ENCODE results near the gene EEPD1. TPM values are rescaled to one million over a fixed set of nuclear protein-coding genes. Genes with fewer than 3 reads are reported as not detected.

Gene EEPD1
- total and polyA plus RNA-seq, 9 donors: 5.6 to 16.6 (median 11.5) TPM

- H3K9me3 ChIP-seq: no peaks in the 10 kb centered on the region
- 17 to 43% (median 41%) methylated on average over 30 of the region's 30 CpGs for WGBS, 3 donors
- H3K27me3 ChIP-seq: no peaks in the 10 kb centered on the region
- H3K36me3 ChIP-seq: no peaks in the 10 kb centered on the region
- peak overlapping the region; percentile 43 for H3K4me3 ChIP-seq
- no peak for TF ChIP-seq CTCF (IDR thresholded peaks at IDR 0.05)
- no peak for TF ChIP-seq EP300 (IDR thresholded peaks at IDR 0.05)
- TF ChIP-seq POLR2A (IDR thresholded peaks at IDR 0.05): no peak
- peaks cover 22% of the 10 kb centered on the region for H3K4me1 ChIP-seq (ENCODE audit: insufficient read depth)
- intact Hi-C loops (cut with DNase I): loop anchor here in 2 of 4 donors (5.0 to 10.0 kb wide), 2 partner anchors 133 to 135 kb away; no protein-coding TSS in a partner anchor
- peak in 1 of 5 donors; percentile 22 for DNase-seq
- peak overlapping the region; percentile 60 to 77 for H3K27ac ChIP-seq
Measured at GRCh38 chr7:36151921-36152755, 916 bp upstream of the EEPD1 start.

- Histone ChIP-seq H3K27me3 (no peaks in the 10 kb centered on the region), H3K36me3 (no peaks in the 10 kb centered on the region), H3K9me3 (no peaks in the 10 kb centered on the region), H3K4me3 (peak overlapping the region; percentile 90), H3K4me1 (ENCODE audit: insufficient read depth) (peaks cover 26% of the 10 kb centered on the region), H3K27ac (peak overlapping the region; percentile 62 to 77)
- TF ChIP-seq POLR2A (IDR thresholded peaks at IDR 0.05) (no peak), EP300 (IDR thresholded peaks at IDR 0.05) (no peak), CTCF (IDR thresholded peaks at IDR 0.05) (no peak)
- intact Hi-C loops (cut with DNase I): loop anchor here in 2 of 4 donors (5.0 to 10.0 kb wide), 2 partner anchors 131 to 134 kb away; no protein-coding TSS in a partner anchor
- peak in 4 of 5 donors; percentile 46 to 68 (median 55) for DNase-seq
- 1 to 2% (median 2%) methylated on average over 19 to 32 of the region's 32 CpGs for WGBS, 3 donors
Measured at GRCh38 chr7:36153571-36154097, 580 bp downstream of the EEPD1 start.

GRCh38 chr7:36154255-36155212 is 1.5 kb downstream of the EEPD1 start:
- no peak overlapping the region for H3K27ac ChIP-seq
- no peaks in the 10 kb centered on the region for H3K36me3 ChIP-seq
- peak; percentile 24 to 53 (median 39) for DNase-seq
- no peaks in the 10 kb centered on the region for H3K9me3 ChIP-seq
- WGBS, 3 donors: 63 to 84% (median 65%) methylated on average over 34 to 44 of the region's 44 CpGs
- TF ChIP-seq EP300 (IDR thresholded peaks at IDR 0.05): no peak
- no peak for TF ChIP-seq CTCF (IDR thresholded peaks at IDR 0.05)
- no peak for TF ChIP-seq POLR2A (IDR thresholded peaks at IDR 0.05)
- H3K4me3 ChIP-seq: peak overlapping the region; percentile 90
- H3K27me3 ChIP-seq: no peaks in the 10 kb centered on the region
- H3K4me1 ChIP-seq (ENCODE audit: insufficient read depth): peaks cover 31% of the 10 kb centered on the region
- intact Hi-C loops (cut with DNase I): loop anchor here in 2 of 4 donors (5.0 to 10.0 kb wide), 2 partner anchors 130 to 133 kb away; no protein-coding TSS in a partner anchor

Measured in ovary (tissue), 9 donors.